NCI-H2227 (cell line): Measurements from ENCODE around the gene ZNF385D.

ENCODE experiments used
- DNase-seq: peaks from one replicate; lab custom pipeline; 2025; ENCODE audit not compliant: unreplicated experiment; lab: John Stamatoyannopoulos, UW

ZNF385D gene

DNA sequence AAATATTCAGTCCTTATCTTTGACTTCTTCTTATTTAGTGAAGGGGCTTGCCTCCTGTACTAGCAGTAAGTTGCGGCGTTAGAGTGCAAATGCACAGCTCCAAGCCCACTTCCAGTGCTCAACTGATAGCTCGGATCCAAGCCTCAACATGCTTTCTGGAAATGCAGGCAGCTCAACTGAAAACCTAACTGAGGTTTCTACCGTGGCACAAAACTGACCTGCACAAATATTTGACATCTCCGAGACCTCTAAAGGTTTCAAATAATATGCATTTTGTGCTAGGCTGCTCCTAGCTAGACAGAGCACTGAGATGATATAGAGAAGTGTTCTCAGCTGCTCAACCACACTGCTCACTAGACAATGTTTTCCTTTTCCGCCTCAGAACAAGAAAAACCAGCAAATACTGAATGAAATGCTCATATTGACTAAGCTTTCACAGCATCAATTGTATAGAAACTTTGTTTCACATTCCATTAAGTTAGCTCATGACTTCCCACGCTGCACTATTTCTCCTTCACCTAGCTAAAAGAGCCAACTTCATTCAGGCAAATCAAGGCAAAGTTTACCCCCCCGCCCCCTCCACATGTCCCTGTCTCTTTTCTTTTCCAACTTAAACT lies 822 bp downstream of the ZNF385D start:
- DNase-seq, result no peak

DNA sequence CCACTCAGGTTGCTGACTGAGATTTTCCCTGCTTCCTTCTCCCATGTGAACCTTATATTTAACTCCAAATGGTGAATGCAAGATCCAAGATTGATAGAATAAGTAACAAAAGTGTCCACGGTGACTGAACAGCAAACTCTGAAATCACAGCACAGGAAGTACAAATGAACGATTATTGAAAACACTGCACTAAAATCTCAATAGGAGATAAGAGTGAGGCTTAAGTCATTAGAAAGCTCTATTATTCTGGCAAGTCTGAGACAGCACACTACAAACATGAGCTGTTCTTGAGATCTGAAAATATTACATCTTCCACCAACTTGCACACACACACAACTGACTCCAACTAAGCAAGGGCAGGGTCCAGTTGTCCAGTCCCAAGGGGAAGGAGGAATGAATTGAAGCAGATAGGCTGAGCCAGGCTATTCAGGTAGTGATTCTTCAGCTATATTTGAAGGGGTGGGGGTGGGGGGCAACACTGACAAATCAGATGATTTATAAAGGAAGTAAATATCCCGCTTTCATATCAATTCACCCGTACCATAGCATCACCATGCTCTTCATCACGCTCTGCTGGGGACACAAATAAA lies 2.9 kb downstream of the ZNF385D start:
- DNase-seq, result no peak

DNA sequence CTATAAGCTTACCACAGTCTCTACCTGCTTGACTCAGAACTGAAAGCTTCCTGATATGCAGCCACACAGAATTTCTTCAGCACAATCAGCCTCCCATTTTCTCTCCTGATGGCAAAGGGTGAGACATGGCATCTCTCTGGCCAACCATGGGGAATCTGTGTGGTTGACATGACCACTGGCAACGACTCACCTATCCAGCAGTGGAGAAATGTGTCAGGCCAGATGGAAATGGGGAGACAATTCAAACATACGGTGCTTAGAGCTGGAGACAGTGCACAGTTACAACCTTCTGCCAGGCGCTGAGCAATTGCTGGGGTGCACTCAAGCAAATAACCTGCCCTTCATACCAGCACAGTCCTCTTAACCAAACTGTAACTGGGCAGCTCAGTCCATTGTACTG lies 3.6 kb downstream of the ZNF385D start:
- no peak for DNase-seq

DNA sequence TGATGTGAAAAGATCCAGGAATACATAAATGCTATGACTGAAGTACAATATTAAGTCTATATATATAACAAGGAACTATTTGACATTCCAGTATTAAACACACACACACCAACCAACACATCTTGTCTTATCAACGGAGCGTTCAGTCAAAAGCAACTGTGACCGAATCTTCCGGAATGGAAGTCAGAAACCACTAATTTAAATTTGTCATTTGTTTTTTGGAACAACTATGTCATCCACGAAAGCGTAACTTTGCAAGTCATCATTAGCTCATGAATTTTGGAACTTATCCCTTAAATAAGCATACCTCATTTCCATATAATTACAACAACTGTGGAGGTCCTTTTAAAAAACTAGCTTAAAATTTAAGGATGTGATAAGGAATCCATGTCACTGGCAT lies 5.0 kb downstream of the ZNF385D start:
- DNase-seq, result no peak

DNA sequence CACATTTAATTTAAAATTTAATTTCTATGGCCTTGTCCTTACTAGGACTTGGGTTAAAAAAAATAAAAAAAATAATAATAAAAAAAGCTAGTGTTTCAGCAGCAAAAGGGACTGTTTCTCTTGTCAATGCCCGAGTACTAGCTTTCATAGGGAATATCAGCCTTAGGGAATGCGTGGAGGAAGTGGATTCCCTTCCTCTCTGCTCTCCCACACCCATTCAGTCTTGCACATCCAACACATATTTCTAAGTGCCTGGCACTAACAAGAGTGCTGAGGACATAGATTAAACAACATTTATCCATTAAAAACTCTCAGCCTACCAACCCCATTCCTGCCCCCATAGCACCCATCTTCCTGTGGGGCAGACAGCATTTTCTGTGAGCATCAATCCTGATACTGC lies 6.2 kb downstream of the ZNF385D start:
- no peak for DNase-seq

DNA sequence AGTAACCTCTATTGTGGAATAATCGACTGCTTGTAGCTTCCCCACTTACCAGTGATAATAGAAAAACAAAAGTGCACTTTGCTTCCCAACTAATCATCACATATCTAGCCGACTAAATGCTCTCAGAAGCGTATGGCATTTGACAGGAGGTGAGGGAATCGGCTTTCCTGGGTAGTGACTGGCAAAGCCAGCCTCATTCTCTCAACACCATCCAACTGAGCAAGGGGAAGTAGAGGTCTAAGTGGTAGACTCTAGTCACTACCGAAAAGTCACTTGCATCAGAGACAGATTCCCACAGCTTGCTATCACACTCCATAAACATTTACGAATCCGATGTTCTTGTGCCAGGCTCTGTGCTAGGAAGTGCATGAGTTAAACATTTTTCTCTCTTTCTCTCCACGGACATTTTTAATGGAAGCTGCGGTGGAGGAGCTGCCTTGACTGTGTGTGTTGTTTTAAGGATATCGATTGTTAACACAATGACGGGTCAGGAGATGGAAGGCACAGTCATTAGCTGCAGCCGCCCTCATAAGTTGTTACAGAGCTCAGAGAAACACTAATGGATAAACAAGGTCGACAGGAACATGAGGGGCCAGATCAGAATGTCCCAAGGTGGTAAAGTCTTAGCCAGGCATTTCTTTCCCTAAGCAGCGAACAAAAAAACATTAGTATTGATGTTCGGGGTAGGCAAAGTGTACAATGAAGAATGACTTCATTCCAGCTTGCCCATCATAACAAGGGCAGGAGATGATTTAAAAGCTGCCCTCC lies 11.9 kb downstream of the ZNF385D start:
- no peak for DNase-seq

DNA sequence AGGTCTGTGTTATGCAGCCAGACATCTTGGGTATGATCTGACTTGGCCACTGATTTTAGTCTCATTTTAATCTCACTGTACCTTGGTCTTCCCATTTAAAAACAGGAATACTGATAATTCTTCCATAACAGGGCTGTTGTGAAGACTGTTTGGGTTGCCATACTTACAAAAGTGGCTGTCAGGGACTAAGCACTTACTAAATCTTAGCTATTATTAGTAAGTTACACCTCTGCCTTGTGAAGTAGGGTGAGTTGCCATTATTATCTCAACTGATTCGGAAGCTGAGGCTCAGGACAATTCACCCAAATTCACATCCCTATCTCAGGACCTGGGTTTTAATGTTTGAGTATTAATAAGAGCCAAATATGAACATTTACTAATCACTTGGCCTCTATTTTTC lies 12.7 kb downstream of the ZNF385D start:
- DNase-seq, result no peak

DNA sequence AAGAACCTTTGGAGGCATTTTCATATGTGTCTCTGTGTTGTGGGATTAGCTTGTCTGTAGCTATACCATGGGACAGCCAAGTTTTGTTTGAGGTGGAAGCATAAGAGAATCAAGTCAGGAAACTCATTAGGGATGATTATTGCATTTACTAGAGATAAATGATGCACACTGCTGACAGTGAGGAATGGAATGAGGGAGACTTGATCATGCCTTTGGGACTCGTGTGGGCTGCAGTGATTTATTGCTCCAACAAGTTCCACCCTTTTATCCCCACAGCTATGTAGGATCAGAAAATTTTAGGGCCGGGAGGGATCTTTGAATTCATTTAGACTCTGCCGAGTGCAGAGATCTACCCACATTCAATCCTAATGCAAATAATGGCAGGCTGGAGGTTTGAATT lies 16.3 kb downstream of the ZNF385D start:
- DNase-seq, result no peak

DNA sequence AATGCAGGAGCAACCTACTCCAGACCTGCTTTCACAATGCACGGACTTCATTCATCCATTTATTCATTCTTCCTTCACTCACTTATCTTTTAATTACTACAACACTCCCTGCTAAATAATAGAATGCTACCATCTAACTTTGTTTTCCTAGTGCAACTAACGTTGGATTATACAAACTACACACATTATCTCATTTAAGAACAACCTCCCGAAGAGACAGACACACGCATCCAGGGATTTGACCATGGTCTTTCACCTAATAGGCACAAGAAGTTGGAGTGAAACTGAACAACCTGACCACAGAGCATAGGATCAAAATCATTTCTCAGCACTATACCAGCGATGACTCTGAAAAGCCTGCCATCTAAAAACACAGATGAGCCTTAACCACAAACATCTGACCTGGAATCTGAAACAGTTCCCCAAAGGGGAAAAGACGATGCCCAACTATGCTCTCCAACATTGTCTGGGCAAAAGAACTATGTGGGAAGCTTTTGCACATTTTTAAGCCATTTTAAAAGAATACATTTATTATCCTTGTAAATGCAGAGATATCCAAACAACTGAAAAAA lies 21.0 kb downstream of the ZNF385D start:
- DNase-seq, result no peak

DNA sequence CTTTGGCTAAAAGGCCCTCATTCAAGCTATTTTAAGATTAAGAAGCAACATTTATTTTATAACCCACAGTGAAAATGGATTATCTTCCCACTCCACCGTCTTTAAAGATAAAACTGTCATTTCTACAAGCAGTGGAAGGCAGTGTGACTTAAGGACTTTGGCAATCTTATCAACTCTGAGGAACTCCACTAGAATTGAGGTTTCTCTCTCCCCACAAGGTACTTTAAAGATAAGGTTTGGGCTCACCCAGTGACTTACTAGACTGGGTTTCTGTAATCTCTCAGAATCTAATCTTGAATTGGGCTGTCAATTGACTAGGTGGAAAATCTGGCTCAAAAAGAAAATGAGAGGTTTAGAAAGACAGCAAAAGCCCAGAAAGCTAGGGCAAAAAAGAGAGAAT lies 21.7 kb downstream of the ZNF385D start:
- no peak for DNase-seq

DNA sequence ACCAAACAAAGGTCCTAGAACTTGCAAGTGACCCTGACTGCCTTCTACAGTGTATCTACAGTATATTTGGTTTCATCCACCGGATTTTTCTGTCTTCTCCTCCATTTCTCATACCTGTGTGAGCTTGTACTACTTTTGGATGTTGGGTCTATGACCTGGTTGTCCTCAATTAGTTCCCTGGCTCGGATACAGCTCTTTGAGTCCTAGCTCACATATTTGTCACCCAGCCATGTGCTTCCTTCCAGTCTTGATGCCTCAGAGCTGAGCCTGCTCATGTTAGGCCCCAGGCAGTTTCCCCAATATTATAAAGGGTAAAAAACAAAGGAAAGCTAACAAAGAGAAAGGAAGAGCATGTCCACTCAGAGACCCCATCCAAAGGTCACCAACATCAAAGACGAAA lies 28.2 kb downstream of the ZNF385D start:
- DNase-seq, result no peak

DNA sequence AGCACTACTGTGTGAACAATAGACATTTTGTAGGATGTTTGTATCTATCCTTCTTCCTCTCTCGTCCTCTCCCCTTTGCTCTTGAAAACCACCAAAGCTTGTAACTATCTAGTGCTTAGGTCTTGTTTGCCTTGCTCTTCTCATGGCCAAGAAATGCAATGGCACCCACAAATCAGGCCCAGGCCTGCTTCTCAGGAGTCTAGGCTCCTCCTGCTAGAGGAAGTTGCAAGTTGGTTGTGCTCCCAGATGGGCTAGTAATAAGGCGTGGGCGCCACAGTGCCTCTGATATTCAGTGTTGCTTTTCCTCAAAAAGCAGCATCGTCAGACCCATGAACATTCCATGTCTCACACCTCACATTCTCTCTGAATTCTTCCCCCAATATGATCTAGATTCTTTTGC lies 28.7 kb downstream of the ZNF385D start:
- DNase-seq, result no peak

DNA sequence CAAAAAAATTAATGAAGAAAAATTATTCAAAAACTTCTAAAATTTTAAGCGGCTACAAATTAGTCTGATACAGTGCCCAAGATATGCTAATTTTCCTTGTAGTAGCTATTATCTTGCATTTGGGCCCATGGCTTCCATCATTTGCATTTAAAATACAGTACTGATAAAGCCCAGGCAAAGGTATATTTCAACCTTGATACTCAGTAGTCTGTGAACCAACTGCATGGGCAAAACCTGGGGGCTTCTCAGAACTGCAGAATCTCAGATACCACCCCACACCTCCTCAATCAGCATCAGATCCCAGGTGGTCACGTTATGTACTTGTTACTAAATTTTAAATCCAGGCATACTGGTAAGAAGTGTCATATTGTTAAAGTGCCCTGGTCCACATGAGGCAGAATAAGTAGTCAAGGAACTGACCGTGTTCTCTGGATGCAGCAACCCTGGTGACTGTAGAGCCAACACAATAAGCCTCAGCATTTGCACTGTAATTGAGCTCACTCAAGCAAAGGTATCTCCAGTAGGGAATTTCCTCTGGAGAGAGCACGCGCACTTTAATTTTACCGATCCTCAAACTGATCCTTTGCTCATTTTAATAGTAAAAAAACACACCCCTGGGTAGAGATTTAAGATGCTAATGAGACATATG lies 31.9 kb downstream of the ZNF385D start:
- DNase-seq, result no peak

DNA sequence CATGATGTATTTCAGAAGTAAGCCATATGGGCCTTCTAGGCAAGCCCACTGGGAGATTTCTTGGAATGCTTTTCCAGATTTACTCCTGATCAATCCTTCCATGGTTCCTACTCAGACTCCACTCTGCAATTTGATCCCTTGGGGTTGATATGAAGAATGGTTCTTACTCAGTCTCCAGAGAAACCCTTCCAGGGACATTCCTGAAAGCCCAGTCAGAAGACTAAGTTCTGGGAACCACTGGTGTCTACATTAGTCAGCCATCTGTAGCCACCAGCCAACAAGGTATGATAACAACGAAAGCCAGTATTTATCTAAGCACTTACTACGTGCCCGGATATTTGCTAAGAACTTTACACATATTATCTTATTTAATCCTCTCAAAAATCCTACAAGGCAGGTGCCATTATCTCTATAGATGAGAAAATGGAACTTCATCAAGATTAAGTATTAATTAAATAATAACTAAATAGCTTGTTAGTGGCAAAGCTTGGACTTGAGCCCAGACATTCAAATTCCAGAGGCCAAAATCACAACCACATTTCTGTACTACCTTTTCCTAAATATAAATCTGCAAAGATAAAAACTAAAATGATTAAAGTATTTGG lies 32.7 kb downstream of the ZNF385D start:
- DNase-seq, result no peak

DNA sequence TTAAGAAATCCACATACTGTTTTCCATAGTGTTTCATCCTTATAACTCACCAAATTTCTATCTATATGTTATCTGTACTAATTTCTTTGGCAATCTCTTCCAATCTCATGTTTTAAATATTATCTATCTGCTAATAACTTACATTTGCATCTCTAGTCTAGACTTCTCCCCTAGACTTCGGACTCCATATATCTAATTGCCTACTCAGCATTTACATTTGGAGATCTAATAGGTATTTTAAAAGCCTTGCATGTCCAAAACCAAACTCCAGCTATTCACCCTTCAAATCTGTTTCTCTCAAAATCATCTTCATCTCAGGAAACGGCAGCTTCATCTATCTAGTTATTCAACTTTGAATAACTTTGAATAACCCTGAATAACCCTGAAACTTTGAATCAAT lies 35.3 kb downstream of the ZNF385D start:
- no peak for DNase-seq

DNA sequence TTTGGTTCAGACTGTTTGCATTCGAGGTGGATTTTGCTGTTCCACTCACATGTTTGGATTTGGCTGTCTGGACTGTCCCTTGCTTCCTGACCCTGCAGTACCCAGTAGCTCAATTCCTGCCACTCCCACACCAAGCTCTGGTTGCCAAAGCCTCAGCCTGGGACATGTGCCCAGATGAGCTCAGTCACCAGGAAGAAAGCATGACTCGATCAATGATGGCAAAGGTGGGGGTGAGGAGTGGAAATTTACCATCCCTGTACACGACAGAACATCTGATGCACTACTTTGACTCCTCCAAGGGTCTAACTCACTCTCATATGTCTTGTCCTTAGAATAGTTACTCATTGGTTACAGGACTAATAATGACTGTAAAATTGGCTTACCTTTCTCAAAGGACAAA lies 45.2 kb downstream of the ZNF385D start:
- DNase-seq, result no peak

DNA sequence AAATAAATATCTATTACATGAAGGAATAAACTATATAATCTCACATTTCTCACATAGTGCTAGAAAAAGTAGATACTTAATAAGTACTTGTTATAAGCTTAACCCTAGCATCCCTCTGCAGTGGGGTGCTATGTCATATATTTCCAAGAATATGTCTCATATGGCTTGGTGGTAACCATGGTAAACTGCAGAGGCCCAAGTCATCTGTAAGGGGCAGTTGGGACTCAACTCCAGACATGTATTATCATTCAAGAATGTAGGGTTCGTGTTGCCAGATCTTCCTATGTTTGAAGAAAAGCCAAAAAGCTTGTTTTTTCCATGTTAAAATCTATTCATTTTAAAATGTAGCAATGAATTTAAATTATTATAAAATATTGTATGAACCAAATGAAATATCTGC lies 46.2 kb downstream of the ZNF385D start:
- no peak for DNase-seq

DNA sequence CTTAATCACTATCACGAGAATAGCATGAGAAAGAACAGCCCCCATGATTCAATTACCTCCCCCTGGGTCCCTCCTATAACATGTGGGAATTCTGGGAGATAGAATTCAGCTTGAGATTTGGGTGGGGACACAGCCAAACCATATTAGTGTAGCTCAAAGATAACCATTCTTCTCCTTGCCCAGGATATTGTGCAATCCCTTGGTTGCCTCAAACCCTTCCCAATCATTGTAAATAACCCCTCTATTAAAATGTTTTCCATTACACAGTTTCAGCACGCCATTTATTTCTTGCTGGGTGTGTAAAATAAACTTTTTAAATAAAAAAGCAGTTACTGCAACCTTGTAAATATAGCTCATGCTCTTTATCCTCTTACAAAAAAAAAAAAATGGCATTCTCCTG lies 47.7 kb downstream of the ZNF385D start:
- no peak for DNase-seq

DNA sequence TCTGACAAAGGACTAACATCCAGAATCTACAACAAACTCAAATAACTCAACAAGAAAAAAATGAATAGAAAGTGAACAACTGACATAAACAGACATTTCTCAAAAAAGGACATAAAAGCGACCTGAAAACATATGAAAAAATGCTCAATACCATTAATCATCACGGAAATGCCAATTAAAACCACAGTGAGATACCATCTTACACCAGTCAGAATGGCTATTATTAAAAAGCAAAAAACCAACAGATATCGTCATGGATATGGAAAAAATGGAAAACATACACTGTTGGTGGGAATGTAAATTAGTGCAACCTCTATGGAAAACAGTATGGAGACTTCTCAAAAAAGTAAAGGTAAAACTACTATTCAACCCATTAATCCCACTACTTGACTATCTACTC lies 53.3 kb downstream of the ZNF385D start:
- DNase-seq, result no peak

DNA sequence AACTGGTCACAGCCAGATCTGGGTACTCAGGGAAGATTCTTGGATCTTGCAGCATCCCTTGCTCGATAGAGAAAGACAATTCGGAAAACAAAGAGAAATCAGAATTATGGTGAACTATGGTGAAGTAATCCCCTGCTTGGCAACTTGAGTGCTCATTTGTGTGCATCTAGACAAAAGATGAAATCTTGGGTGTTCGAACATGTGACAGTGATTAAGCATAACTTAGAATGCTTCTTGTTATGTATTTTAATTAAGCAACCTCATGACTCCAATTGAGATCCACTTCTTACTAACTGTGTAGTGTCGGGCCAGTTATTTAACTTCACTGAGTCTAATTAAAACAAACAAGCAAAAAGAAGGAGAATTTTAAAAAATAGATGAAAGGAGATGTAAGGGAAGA lies 56.5 kb downstream of the ZNF385D start:
- DNase-seq, result no peak

DNA sequence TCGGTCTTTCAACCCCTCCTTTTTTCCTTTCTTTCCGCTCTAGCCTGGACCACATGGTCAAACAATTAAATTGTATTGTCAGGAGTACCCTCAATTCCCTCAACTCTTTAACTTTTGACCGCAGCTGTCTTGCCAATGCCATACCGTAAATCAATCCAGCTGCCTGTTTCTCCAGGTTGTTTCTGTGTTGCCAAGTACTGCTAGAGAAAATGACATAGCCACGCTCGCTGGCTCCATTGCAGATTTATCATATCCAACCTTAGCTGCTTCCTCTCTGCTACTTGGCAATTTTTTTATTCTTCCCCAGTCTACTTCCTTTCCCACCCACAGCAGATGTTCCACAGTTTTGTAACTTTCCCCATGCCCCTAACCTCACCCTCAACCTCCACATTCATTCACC lies 60.0 kb downstream of the ZNF385D start:
- no peak for DNase-seq
